ENCODE measurements around the gene MED27. TPM values are rescaled to one million over a fixed set of nuclear protein-coding genes. Genes with fewer than 3 reads are reported as not detected.

The MED27 gene
- total RNA-seq, 2 donors from 2014 or later: 29.8 to 37.0 TPM

DNA sequence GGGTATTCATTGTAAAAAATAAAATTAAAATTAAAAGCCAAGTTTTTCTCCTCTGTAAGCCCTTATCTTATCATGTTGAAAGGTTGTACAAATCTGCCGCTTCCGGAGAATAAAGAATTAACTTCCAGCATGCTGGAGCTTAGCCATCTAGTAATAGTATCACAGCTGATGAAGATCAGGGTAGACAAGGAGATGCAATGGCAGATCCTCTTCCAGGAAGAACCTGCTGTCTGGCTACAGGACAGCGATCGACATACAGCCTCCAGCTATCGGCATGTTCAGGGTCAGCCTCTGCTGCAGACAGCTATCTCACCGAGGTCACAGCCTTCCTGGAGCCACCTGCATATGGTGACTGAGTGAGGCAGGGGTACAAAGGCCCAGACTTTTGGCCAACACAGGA, 82.6 kb downstream of the MED27 start:
- Mint-ChIP-seq H3K36me3 (ENCODE audit: low read depth) (peaks cover 43% of the 10 kb centered on the region), H3K27ac (peak overlapping the region; percentile 7), H3K4me1 (peaks cover 15% of the 10 kb centered on the region), H3K9me3 (peaks cover 17% of the 10 kb centered on the region), H3K4me3 (no peak overlapping the region), H3K27me3 (ENCODE audit: insufficient read depth) (no peaks in the 10 kb centered on the region)
- Histone ChIP-seq H3K36me3 (ENCODE audit: control insufficient read depth, insufficient read depth, low read length) (peaks cover 4% of the 10 kb centered on the region), H3K4me3 (ENCODE audit: low read length) (no peak overlapping the region), H3K9ac (ENCODE audit: extremely low read depth, low read length, poor library complexity, severe bottlenecking) (no peak overlapping the region), H3K27me3 (ENCODE audit: control insufficient read depth, insufficient read depth, low read length, poor library complexity, severe bottlenecking) (no peaks in the 10 kb centered on the region), H3K9me3 (ENCODE audit: control insufficient read depth, low read length) (peaks cover 19% of the 10 kb centered on the region), H3K27ac (ENCODE audit: low read depth, low read length) (no peak overlapping the region), H3K4me1 (ENCODE audit: control insufficient read depth, insufficient read depth, low read length) (no peaks in the 10 kb centered on the region)
- no peak for DNase-seq
- WGBS, 2 experiments (ENCODE audit: insufficient coverage in 1 of 2, insufficient read length in 1 of 2): 96 to 100% methylated on average over 2 to 6 of the region's 6 CpGs
- TF ChIP-seq, protein P1, sequence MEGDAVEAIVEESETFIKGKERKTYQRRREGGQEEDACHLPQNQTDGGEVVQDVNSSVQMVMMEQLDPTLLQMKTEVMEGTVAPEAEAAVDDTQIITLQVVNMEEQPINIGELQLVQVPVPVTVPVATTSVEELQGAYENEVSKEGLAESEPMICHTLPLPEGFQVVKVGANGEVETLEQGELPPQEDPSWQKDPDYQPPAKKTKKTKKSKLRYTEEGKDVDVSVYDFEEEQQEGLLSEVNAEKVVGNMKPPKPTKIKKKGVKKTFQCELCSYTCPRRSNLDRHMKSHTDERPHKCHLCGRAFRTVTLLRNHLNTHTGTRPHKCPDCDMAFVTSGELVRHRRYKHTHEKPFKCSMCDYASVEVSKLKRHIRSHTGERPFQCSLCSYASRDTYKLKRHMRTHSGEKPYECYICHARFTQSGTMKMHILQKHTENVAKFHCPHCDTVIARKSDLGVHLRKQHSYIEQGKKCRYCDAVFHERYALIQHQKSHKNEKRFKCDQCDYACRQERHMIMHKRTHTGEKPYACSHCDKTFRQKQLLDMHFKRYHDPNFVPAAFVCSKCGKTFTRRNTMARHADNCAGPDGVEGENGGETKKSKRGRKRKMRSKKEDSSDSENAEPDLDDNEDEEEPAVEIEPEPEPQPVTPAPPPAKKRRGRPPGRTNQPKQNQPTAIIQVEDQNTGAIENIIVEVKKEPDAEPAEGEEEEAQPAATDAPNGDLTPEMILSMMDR (conservative IDR thresholded peaks at IDR 0.05): no peak

DNA sequence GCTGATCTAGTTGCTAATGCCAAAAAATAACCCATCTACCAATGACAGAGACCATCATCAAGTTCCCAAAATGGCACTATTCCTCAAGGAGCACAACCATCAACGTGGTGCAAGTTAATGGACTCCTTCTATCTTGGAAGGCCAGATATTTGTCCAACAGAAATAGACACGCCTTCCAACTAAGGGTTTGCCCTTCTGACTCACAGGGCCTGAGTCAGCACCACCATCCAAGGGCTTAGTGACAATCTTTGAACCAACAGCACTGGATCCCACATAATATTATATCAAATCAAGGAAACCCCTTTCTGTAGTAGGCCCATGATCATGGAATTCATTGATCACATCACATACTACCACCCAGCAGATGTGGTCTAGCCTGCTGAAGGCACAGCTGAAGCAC, 84.3 kb downstream of the MED27 start:
- Mint-ChIP-seq H3K36me3 (ENCODE audit: low read depth) (peaks cover 32% of the 10 kb centered on the region), H3K27me3 (ENCODE audit: insufficient read depth) (no peaks in the 10 kb centered on the region), H3K9me3 (peaks cover 6% of the 10 kb centered on the region), H3K4me1 (peaks cover 19% of the 10 kb centered on the region), H3K27ac (no peak overlapping the region), H3K4me3 (no peak overlapping the region)
- WGBS, 2 experiments (ENCODE audit: insufficient coverage in 1 of 2, insufficient read length in 1 of 2): 94 to 100% methylated on average over 1 to 2 of the region's 2 CpGs
- H3K27ac ChIP-seq (ENCODE audit: low read depth, low read length): no peak overlapping the region
- no peak overlapping the region for H3K4me3 ChIP-seq (ENCODE audit: low read length)
- no peak overlapping the region for H3K9ac ChIP-seq (ENCODE audit: extremely low read depth, low read length, poor library complexity, severe bottlenecking)
- H3K27me3 ChIP-seq (ENCODE audit: control insufficient read depth, insufficient read depth, low read length, poor library complexity, severe bottlenecking): no peaks in the 10 kb centered on the region
- H3K4me1 ChIP-seq (ENCODE audit: control insufficient read depth, insufficient read depth, low read length): peaks cover 4% of the 10 kb centered on the region
- TF ChIP-seq, protein P1 (conservative IDR thresholded peaks at IDR 0.05): no peak
- DNase-seq: no peak
- peaks cover 2% of the 10 kb centered on the region for H3K9me3 ChIP-seq (ENCODE audit: control insufficient read depth, low read length)
- peaks cover 4% of the 10 kb centered on the region for H3K36me3 ChIP-seq (ENCODE audit: control insufficient read depth, insufficient read depth, low read length)

DNA sequence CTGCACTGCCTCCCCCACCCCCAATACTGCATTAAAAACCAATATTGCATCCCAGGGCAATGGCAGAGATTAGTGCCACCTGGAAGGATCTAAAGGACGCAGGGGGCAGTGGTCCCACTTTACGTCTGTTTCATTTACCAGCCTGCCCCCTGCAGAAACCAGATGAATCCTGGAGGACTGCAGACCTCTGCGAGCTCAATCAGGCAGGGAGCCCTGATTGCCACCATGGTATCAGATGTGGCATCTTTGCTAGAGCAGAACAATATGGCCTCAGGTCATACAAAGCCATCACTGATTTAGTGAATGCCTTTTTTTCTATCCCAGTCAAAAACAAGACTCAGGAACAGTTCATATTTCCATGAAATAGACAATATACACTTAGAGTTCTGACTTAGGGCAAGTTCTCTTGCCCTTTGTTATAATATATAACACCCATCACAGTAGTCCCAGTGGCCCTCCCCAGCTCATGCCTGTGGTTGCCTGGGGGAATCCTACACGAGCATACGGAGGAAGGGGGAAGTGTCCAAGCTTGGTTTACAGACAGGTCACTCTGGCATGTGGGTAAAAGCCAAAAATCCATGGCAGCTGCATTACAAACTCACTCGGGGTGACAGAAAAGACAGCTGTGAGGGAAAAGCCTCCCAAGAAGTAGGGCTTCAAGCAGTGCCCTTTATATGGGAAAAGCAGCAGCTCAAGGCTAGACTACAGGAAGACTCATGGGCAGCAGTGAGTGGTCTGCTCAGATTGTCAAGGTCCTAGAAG, 85.1 kb downstream of the MED27 start:
- DNase-seq: no peak
- Mint-ChIP-seq H3K27me3 (ENCODE audit: insufficient read depth) (no peaks in the 10 kb centered on the region), H3K4me1 (peaks cover 27% of the 10 kb centered on the region), H3K36me3 (ENCODE audit: low read depth) (peaks cover 26% of the 10 kb centered on the region), H3K27ac (no peak overlapping the region), H3K4me3 (no peak overlapping the region), H3K9me3 (peaks cover 3% of the 10 kb centered on the region)
- no peak overlapping the region for H3K4me3 ChIP-seq (ENCODE audit: low read length)
- H3K27ac ChIP-seq (ENCODE audit: low read depth, low read length): no peak overlapping the region
- peaks cover 4% of the 10 kb centered on the region for H3K36me3 ChIP-seq (ENCODE audit: control insufficient read depth, insufficient read depth, low read length)
- 79 to 97% methylated on average over 3 to 6 of the region's 6 CpGs for WGBS, 2 experiments (ENCODE audit: insufficient coverage in 1 of 2, insufficient read length in 1 of 2)
- no peaks in the 10 kb centered on the region for H3K27me3 ChIP-seq (ENCODE audit: control insufficient read depth, insufficient read depth, low read length, poor library complexity, severe bottlenecking)
- peaks cover 7% of the 10 kb centered on the region for H3K4me1 ChIP-seq (ENCODE audit: control insufficient read depth, insufficient read depth, low read length)
- H3K9me3 ChIP-seq (ENCODE audit: control insufficient read depth, low read length): no peaks in the 10 kb centered on the region
- TF ChIP-seq, protein P1 (conservative IDR thresholded peaks at IDR 0.05): no peak
- no peak overlapping the region for H3K9ac ChIP-seq (ENCODE audit: extremely low read depth, low read length, poor library complexity, severe bottlenecking)

Data from endodermal cell (in vitro differentiated cells).